Transverse colon (tissue), 3 donors: ENCODE results near the gene COL5A3.

ENCODE experiments used
- CTCF ChIP-seq, 5 experiments: fragments of 200-600 bp in 3 of 5; fragments of 450-650 bp in 2 of 5; sonication (generic) in 3 of 5; IDR thresholded peaks; 1 replicate in 2 of 5; 2 replicates in 3 of 5; pipeline ENCODE4 v1.5.1; 2016 to 2017; ENCODE audit warnings: antibody characterized with exemption in 5 of 5, inconsistent platforms in 3 of 5, mild to moderate bottlenecking in 2 of 5, moderate library complexity in 1 of 5
- EP300 ChIP-seq: sonication (generic); formaldehyde crosslinking; IDR thresholded peaks from one replicate; pipeline ENCODE4 v1.6.1; 2017; ENCODE audit warnings: antibody characterized with exemption, low read depth
- POLR2A ChIP-seq: fragments of 450-650 bp; IDR thresholded peaks from one replicate; pipeline ENCODE4 v1.6.1; 2016; ENCODE audit warnings: antibody characterized with exemption, mild to moderate bottlenecking, moderate library complexity

DNA sequence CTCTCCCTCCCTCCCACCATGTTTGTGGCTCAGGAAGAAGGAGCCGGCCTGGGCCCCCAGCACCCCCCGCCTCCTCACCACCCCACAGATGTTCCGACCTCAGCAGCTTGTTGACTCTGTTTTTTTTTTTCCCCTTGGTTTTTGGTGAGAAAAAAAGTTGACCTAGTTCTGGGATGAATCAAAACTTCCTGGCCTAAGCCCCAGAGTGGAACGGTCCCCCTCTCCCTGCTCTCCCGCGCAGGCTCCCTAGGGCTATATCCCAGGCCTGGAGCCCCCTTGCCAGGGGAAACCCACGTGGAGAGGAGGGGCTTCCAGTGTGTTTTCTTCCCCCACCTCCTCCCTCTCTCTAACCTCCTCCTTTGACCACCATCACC, 4.0 kb downstream of the COL5A3 start:
- TF ChIP-seq POLR2A (no peak), CTCF (IDR thresholded peaks at IDR 0.05) (no peak), EP300 (no peak)
